ENCODE data around the gene DHX40. TPM values are rescaled to one million over a fixed set of nuclear protein-coding genes. Genes with fewer than 3 reads are reported as not detected.

DHX40 gene
- total and polyA plus RNA-seq, 5 donors from 2014 or later, result 22.3 to 52.2 (median 23.0) TPM

- H3K27me3 Mint-ChIP-seq, result no peaks in the 10 kb centered on the region
- no peaks in the 10 kb centered on the region for H3K9me3 Mint-ChIP-seq
- Histone ChIP-seq H3K36me3 (ENCODE audit: control insufficient read depth, insufficient read depth, low read length) (peaks cover 3% of the 10 kb centered on the region), H3K27ac (ENCODE audit: insufficient read depth, low read length, poor library complexity, severe bottlenecking) (no peak overlapping the region), H3K9me3 (ENCODE audit: control insufficient read depth in 2 of 2, low read length in 2 of 2) (no peaks in the 10 kb centered on the region), H3K4me3 (ENCODE audit: low read depth, low read length) (no peak overlapping the region), H3K4me1 (ENCODE audit: control insufficient read depth, insufficient read depth, low read length, poor library complexity, severe bottlenecking) (peaks cover 29% of the 10 kb centered on the region), H3K27me3 (ENCODE audit: control insufficient read depth, insufficient read depth, low read length) (no peaks in the 10 kb centered on the region)
- DNase-seq (no peak), ATAC-seq (ENCODE audit: low read depth in 2 of 2) (no peak)
- H3K4me1 Mint-ChIP-seq, result peaks cover 36 to 81% (median 60%) of the 10 kb centered on the region in 4 donors
- no peak overlapping the region for H3K27ac Mint-ChIP-seq
- H3K4me3 Mint-ChIP-seq, result no peak overlapping the region
- H3K36me3 Mint-ChIP-seq, result no peaks in the 10 kb centered on the region
Observed at GRCh38 chr17:59632398-59632797, 67.0 kb downstream of the DHX40 start.

- peaks cover 30 to 80% (median 53%) of the 10 kb centered on the region in 4 donors for H3K4me1 Mint-ChIP-seq
- no peak overlapping the region for H3K27ac Mint-ChIP-seq
- Histone ChIP-seq H3K9me3 (ENCODE audit: control insufficient read depth in 2 of 2, low read length in 2 of 2) (no peaks in the 10 kb centered on the region), H3K36me3 (ENCODE audit: control insufficient read depth, insufficient read depth, low read length) (peaks cover 3% of the 10 kb centered on the region), H3K27me3 (ENCODE audit: control insufficient read depth, insufficient read depth, low read length) (no peaks in the 10 kb centered on the region), H3K4me3 (ENCODE audit: low read depth, low read length) (no peak overlapping the region), H3K27ac (ENCODE audit: insufficient read depth, low read length, poor library complexity, severe bottlenecking) (peak overlapping the region; percentile 10), H3K4me1 (ENCODE audit: control insufficient read depth, insufficient read depth, low read length, poor library complexity, severe bottlenecking) (peaks cover 31% of the 10 kb centered on the region)
- no peaks in the 10 kb centered on the region for H3K36me3 Mint-ChIP-seq
- ATAC-seq (ENCODE audit: low read depth in 2 of 2) (no peak), DNase-seq (no peak)
- H3K9me3 Mint-ChIP-seq, result no peaks in the 10 kb centered on the region
- H3K27me3 Mint-ChIP-seq, result no peaks in the 10 kb centered on the region
- peak overlapping the region in 2 of 4 donors; percentile 31 to 47 for H3K4me3 Mint-ChIP-seq
Observed at GRCh38 chr17:59633658-59634359, 68.4 kb downstream of the DHX40 start.

- Histone ChIP-seq H3K27me3 (ENCODE audit: control insufficient read depth, insufficient read depth, low read length) (no peaks in the 10 kb centered on the region), H3K36me3 (ENCODE audit: control insufficient read depth, insufficient read depth, low read length) (no peaks in the 10 kb centered on the region), H3K27ac (ENCODE audit: insufficient read depth, low read length, poor library complexity, severe bottlenecking) (peak overlapping the region; percentile 34), H3K4me3 (ENCODE audit: low read depth, low read length) (peak overlapping the region; percentile 1), H3K9me3 (ENCODE audit: control insufficient read depth in 2 of 2, low read length in 2 of 2) (no peaks in the 10 kb centered on the region), H3K4me1 (ENCODE audit: control insufficient read depth, insufficient read depth, low read length, poor library complexity, severe bottlenecking) (peaks cover 37% of the 10 kb centered on the region)
- H3K9me3 Mint-ChIP-seq, result no peaks in the 10 kb centered on the region
- H3K36me3 Mint-ChIP-seq, result no peaks in the 10 kb centered on the region
- DNase-seq, result peak in 1 of 3 donors; percentile 58
- peaks cover 33 to 77% (median 55%) of the 10 kb centered on the region in 4 donors for H3K4me1 Mint-ChIP-seq
- H3K27me3 Mint-ChIP-seq, result no peaks in the 10 kb centered on the region
- peak overlapping the region in 3 of 4 donors; percentile 35 to 47 (median 44) for H3K4me3 Mint-ChIP-seq
- no peak for ATAC-seq (ENCODE audit: low read depth in 2 of 2)
- peak overlapping the region; percentile 15 to 45 (median 23) for H3K27ac Mint-ChIP-seq
Observed at GRCh38 chr17:59634632-59635541, 69.5 kb downstream of the DHX40 start.

GRCh38 chr17:59637611-59638310 is 72.4 kb downstream of the DHX40 start:
- H3K4me3 Mint-ChIP-seq, result peak overlapping the region in 1 of 4 donors; percentile 14

GRCh38 chr17:59638553-59638952 is 73.1 kb downstream of the DHX40 start:
- peak overlapping the region in 1 of 3 donors; percentile 54 for H3K27ac Mint-ChIP-seq
- Histone ChIP-seq H3K4me3 (ENCODE audit: low read depth, low read length) (no peak overlapping the region), H3K27me3 (ENCODE audit: control insufficient read depth, insufficient read depth, low read length) (no peaks in the 10 kb centered on the region), H3K27ac (ENCODE audit: insufficient read depth, low read length, poor library complexity, severe bottlenecking) (no peak overlapping the region), H3K9me3 (ENCODE audit: control insufficient read depth in 2 of 2, low read length in 2 of 2) (no peaks in the 10 kb centered on the region), H3K4me1 (ENCODE audit: control insufficient read depth, insufficient read depth, low read length, poor library complexity, severe bottlenecking) (peaks cover 61% of the 10 kb centered on the region), H3K36me3 (ENCODE audit: control insufficient read depth, insufficient read depth, low read length) (no peaks in the 10 kb centered on the region)
- ATAC-seq (ENCODE audit: low read depth in 2 of 2) (no peak), DNase-seq (no peak)
- H3K36me3 Mint-ChIP-seq, result no peaks in the 10 kb centered on the region
- peaks cover 40 to 83% (median 62%) of the 10 kb centered on the region in 4 donors for H3K4me1 Mint-ChIP-seq
- no peaks in the 10 kb centered on the region for H3K27me3 Mint-ChIP-seq
- no peaks in the 10 kb centered on the region for H3K9me3 Mint-ChIP-seq
- no peak overlapping the region for H3K4me3 Mint-ChIP-seq

More at GRCh38 chr17:59637611-59638310, 72.4 kb downstream of the DHX40 start:
- Mint-ChIP-seq H3K4me1 (peaks cover 35 to 83% (median 61%) of the 10 kb centered on the region in 4 donors), H3K27ac (peak overlapping the region in 1 of 3 donors; percentile 54), H3K27me3 (no peaks in the 10 kb centered on the region), H3K9me3 (no peaks in the 10 kb centered on the region), H3K36me3 (no peaks in the 10 kb centered on the region)
- H3K4me3 ChIP-seq (ENCODE audit: low read depth, low read length), result no peak overlapping the region
- DNase-seq (no peak), ATAC-seq (ENCODE audit: low read depth in 2 of 2) (no peak)
- peaks cover 56% of the 10 kb centered on the region for H3K4me1 ChIP-seq (ENCODE audit: control insufficient read depth, insufficient read depth, low read length, poor library complexity, severe bottlenecking)
- H3K36me3 ChIP-seq (ENCODE audit: control insufficient read depth, insufficient read depth, low read length), result no peaks in the 10 kb centered on the region
- H3K9me3 ChIP-seq (ENCODE audit: control insufficient read depth in 2 of 2, low read length in 2 of 2), result no peaks in the 10 kb centered on the region
- H3K27ac ChIP-seq (ENCODE audit: insufficient read depth, low read length, poor library complexity, severe bottlenecking), result peak overlapping the region; percentile 1
- no peaks in the 10 kb centered on the region for H3K27me3 ChIP-seq (ENCODE audit: control insufficient read depth, insufficient read depth, low read length)

- peak in 2 of 3 donors; percentile 49 to 82 for DNase-seq
- Histone ChIP-seq H3K9me3 (ENCODE audit: control insufficient read depth in 2 of 2, low read length in 2 of 2) (no peaks in the 10 kb centered on the region), H3K27me3 (ENCODE audit: control insufficient read depth, insufficient read depth, low read length) (no peaks in the 10 kb centered on the region), H3K4me3 (ENCODE audit: low read depth, low read length) (peak overlapping the region; percentile 70), H3K36me3 (ENCODE audit: control insufficient read depth, insufficient read depth, low read length) (peaks cover 29% of the 10 kb centered on the region), H3K27ac (ENCODE audit: insufficient read depth, low read length, poor library complexity, severe bottlenecking) (peak overlapping the region; percentile 48), H3K4me1 (ENCODE audit: control insufficient read depth, insufficient read depth, low read length, poor library complexity, severe bottlenecking) (peaks cover 47% of the 10 kb centered on the region)
- Mint-ChIP-seq H3K4me3 (peak overlapping the region; percentile 13 to 79 (median 60)), H3K4me1 (peaks cover 27 to 73% (median 52%) of the 10 kb centered on the region in 4 donors), H3K9me3 (no peaks in the 10 kb centered on the region), H3K27ac (peak overlapping the region; percentile 52 to 75 (median 53)), H3K36me3 (peaks cover 8% of the 10 kb centered on the region), H3K27me3 (no peaks in the 10 kb centered on the region)
- ATAC-seq (ENCODE audit: low read depth in 2 of 2), result peak; percentile 81 to 92
Observed at GRCh38 chr17:59641799-59642484, 76.5 kb downstream of the DHX40 start.

GRCh38 chr17:59642565-59642964 is 77.2 kb downstream of the DHX40 start:
- Histone ChIP-seq H3K27ac (ENCODE audit: insufficient read depth, low read length, poor library complexity, severe bottlenecking) (peak overlapping the region; percentile 48), H3K36me3 (ENCODE audit: control insufficient read depth, insufficient read depth, low read length) (peaks cover 36% of the 10 kb centered on the region), H3K4me1 (ENCODE audit: control insufficient read depth, insufficient read depth, low read length, poor library complexity, severe bottlenecking) (peaks cover 47% of the 10 kb centered on the region), H3K9me3 (ENCODE audit: control insufficient read depth in 2 of 2, low read length in 2 of 2) (no peaks in the 10 kb centered on the region), H3K27me3 (ENCODE audit: control insufficient read depth, insufficient read depth, low read length) (no peaks in the 10 kb centered on the region), H3K4me3 (ENCODE audit: low read depth, low read length) (peak overlapping the region; percentile 70)
- peak overlapping the region in 3 of 4 donors; percentile 13 to 70 (median 58) for H3K4me3 Mint-ChIP-seq
- peak overlapping the region; percentile 52 to 94 (median 53) for H3K27ac Mint-ChIP-seq
- H3K9me3 Mint-ChIP-seq, result no peaks in the 10 kb centered on the region
- DNase-seq, result no peak
- peaks cover 27 to 74% (median 53%) of the 10 kb centered on the region in 4 donors for H3K4me1 Mint-ChIP-seq
- no peaks in the 10 kb centered on the region for H3K27me3 Mint-ChIP-seq
- ATAC-seq (ENCODE audit: low read depth in 2 of 2), result no peak
- H3K36me3 Mint-ChIP-seq, result peaks cover 10% of the 10 kb centered on the region
